ENCODE measurements around the gene GASK1A.
"Not testable (repeated sequence)": the region's sequence is repeated elsewhere in the genome, so short reads cannot be mapped to it uniquely, and the experiment has no call there.

The GASK1A gene

DNA sequence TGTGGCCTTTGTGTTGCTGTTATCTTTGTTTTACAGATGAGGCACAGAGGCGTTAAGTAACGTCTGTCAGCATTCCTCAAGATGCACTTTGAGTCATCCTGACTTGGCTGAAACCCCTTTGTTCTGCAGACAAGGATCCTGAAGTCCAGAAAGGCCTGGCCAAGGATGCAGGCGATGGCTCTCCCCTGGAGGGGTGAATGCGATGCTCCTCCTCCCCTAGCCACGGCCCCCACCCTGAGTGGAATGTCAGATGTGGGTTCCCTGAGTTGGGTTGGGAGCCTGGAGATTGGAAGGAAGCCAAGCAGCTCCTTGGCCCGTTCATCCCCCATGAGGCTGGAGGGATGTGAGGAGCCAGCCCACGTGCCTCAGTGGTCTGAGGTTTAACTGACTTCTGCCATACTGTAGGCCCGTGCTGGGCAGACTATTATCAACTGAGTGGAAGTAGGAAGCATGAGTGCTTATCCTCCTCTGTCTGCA, 83.5 kb downstream of the GASK1A start:
- Histone ChIP-seq H3K9me3 (ENCODE audit: control insufficient read depth, insufficient read depth, low read depth, low read length) (peaks cover 7% of the 10 kb centered on the region; the same call in 1 of the 2 replicates), H3K27me3 (ENCODE audit: control insufficient read depth, insufficient read depth, low read length) (no peaks in the 10 kb centered on the region; the same call in 1 of the 2 replicates), H3K9ac (ENCODE audit: low read length) (no peak overlapping the region), H3K4me3 (ENCODE audit: low read depth, low read length) (no peak overlapping the region), H3K27ac (ENCODE audit: low read depth, low read length) (no peak overlapping the region), H3K4me1 (ENCODE audit: control insufficient read depth, insufficient read depth, low read length) (peaks cover 18% of the 10 kb centered on the region; the same call in 1 of the 2 replicates), H3K36me3 (ENCODE audit: control insufficient read depth, insufficient read depth, low read length) (no peaks in the 10 kb centered on the region)

DNA sequence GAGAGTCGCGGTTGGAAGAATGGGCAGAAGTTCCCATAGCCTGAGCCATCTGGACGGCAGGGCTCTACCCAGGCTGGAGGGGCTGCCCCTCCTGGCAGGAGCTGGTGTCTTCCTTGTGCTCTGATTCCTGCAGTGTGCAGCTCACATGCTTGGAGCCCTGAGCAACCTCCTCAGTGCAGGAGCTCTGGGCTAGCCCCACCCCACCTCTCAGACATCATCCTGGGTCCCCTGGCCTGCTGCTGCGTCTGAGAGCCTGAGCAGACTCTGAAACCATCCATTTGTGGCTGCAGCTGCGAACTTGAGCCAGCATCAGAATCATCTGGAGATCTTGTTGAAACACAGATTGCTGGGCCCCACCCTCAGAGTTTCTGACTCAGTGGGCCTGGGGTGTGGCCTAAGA, 84.0 kb downstream of the GASK1A start:
- Histone ChIP-seq H3K9me3 (ENCODE audit: control insufficient read depth, insufficient read depth, low read depth, low read length) (peaks cover 7% of the 10 kb centered on the region; the same call in 1 of the 2 replicates), H3K27ac (ENCODE audit: low read depth, low read length) (no peak overlapping the region), H3K27me3 (ENCODE audit: control insufficient read depth, insufficient read depth, low read length) (no peaks in the 10 kb centered on the region; the same call in 1 of the 2 replicates), H3K4me3 (ENCODE audit: low read depth, low read length) (no peak overlapping the region), H3K9ac (ENCODE audit: low read length) (no peak overlapping the region), H3K36me3 (ENCODE audit: control insufficient read depth, insufficient read depth, low read length) (no peaks in the 10 kb centered on the region), H3K4me1 (ENCODE audit: control insufficient read depth, insufficient read depth, low read length) (peaks cover 18% of the 10 kb centered on the region; the same call in 1 of the 2 replicates)

DNA sequence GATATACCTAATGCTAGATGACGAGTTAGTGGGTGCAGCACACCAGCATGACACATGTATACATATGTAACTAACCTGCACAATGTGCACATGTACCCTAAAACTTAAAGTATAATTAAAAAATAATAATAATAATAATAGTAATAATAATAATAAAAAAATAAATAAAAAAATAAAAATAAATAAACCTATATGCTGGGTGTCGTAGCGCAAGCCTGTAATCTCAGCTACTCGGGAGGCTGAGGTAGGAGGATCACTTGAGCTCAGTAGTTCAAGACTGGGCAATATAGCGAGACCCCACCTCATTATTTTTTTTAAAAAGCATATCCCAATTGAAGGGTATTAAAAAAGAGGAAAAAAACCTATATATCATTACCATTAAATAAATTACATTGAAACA, 91.6 kb downstream of the GASK1A start:
- not testable (repeated sequence) for H3K27ac ChIP-seq (ENCODE audit: low read depth, low read length); H3K9ac ChIP-seq (ENCODE audit: low read length); H3K27me3 ChIP-seq (ENCODE audit: control insufficient read depth, insufficient read depth, low read length); H3K36me3 ChIP-seq (ENCODE audit: control insufficient read depth, insufficient read depth, low read length); H3K4me1 ChIP-seq (ENCODE audit: control insufficient read depth, insufficient read depth, low read length); H3K4me3 ChIP-seq (ENCODE audit: low read depth, low read length); H3K9me3 ChIP-seq (ENCODE audit: control insufficient read depth, insufficient read depth, low read depth, low read length)

DNA sequence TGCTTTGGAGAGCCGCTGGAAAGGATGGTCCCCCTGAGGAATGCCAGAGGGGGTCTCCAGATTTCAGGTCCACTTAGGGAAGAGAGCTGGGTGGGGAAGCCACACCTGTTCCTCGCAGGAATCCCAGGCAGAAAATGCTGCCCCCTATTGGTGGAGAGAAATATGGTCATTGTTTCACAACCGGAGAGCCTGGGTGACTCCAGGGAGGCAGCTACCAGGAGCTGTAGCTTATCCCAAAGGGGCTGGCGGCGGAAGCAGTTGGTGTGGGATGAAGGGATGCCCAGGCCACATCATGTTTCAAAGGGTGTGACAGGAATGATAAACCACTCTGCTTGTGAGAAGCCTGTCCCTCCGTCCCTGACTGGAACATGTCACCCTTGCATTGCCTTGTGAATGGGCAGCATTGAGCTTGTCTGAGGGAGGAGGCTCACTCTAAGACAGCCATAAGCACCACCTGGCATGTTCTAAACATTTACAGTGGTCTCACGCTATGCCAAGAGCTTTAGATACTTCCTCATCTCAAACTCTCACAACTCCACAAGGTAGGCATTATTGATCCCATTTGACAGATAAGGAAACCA, 92.3 kb downstream of the GASK1A start:
- H3K4me1 ChIP-seq (ENCODE audit: control insufficient read depth, insufficient read depth, low read length), result no peaks in the 10 kb centered on the region
- no peak overlapping the region for H3K27ac ChIP-seq (ENCODE audit: low read depth, low read length)
- no peaks in the 10 kb centered on the region for H3K9me3 ChIP-seq (ENCODE audit: control insufficient read depth, insufficient read depth, low read depth, low read length)
- no peak overlapping the region for H3K9ac ChIP-seq (ENCODE audit: low read length)
- no peak overlapping the region for H3K4me3 ChIP-seq (ENCODE audit: low read depth, low read length)
- H3K27me3 ChIP-seq (ENCODE audit: control insufficient read depth, insufficient read depth, low read length), result no peaks in the 10 kb centered on the region
- no peaks in the 10 kb centered on the region for H3K36me3 ChIP-seq (ENCODE audit: control insufficient read depth, insufficient read depth, low read length)

DNA sequence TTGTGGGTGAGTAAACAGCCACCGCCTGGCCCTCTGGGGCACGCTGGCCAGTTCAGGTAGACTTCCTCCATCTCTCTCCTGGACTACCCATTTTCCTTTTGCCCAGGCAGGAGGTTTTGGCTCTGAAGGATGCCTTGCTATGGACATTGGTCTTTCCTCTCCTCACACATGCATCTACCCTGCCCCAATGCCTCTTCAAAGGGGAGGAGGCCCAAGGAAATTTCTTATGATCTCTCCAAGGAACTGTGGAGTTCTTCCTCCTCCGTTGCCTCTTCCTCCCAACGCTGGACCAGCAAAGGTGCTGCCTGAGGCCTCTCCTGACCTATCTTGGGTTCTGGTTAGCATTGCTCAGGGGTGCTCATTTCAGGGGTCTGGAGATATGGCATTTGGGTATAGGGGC, 93.2 kb downstream of the GASK1A start:
- H3K9me3 ChIP-seq (ENCODE audit: control insufficient read depth, insufficient read depth, low read depth, low read length), result no peaks in the 10 kb centered on the region
- no peak overlapping the region for H3K4me3 ChIP-seq (ENCODE audit: low read depth, low read length)
- H3K4me1 ChIP-seq (ENCODE audit: control insufficient read depth, insufficient read depth, low read length), result no peaks in the 10 kb centered on the region
- no peaks in the 10 kb centered on the region for H3K36me3 ChIP-seq (ENCODE audit: control insufficient read depth, insufficient read depth, low read length)
- H3K27ac ChIP-seq (ENCODE audit: low read depth, low read length), result no peak overlapping the region
- H3K9ac ChIP-seq (ENCODE audit: low read length), result no peak overlapping the region
- H3K27me3 ChIP-seq (ENCODE audit: control insufficient read depth, insufficient read depth, low read length), result no peaks in the 10 kb centered on the region

DNA sequence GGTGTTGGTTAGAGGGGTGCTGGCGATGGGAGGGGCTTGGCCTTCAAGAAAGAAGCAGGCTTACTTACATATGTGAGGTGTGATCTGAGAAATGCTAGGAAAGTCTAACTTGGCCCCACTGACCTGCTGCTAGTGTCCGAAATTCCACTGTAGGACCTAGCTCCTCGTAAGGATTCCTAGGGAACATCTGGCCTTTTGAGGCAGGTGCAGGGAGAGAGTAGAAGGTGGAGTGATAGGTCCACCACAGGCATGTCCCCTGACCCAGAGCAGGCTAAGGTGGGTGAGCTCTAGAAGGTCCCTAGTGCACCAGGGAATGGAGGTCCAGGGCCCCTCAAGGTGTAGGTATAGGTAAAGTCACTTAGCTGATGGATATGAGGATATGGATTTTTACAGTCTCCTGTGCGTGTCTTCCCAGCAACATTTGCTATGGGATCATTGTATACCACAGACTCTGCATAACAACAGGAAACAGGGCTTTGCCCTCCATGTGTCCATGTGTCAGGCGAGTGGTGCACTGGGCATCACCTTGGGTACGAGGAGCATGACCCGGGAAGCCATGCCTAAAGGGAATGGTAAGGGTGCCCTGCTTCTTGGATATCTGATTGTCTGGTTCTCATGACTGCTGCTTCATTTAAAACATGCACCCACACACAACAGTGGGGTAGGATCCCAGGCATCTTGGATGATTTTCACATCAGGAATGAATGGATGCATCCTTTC, 94.2 kb downstream of the GASK1A start:
- Histone ChIP-seq H3K27ac (ENCODE audit: low read depth, low read length) (no peak overlapping the region), H3K9ac (ENCODE audit: low read length) (no peak overlapping the region), H3K36me3 (ENCODE audit: control insufficient read depth, insufficient read depth, low read length) (no peaks in the 10 kb centered on the region), H3K27me3 (ENCODE audit: control insufficient read depth, insufficient read depth, low read length) (no peaks in the 10 kb centered on the region), H3K4me3 (ENCODE audit: low read depth, low read length) (no peak overlapping the region), H3K4me1 (ENCODE audit: control insufficient read depth, insufficient read depth, low read length) (no peaks in the 10 kb centered on the region), H3K9me3 (ENCODE audit: control insufficient read depth, insufficient read depth, low read depth, low read length) (no peaks in the 10 kb centered on the region)

DNA sequence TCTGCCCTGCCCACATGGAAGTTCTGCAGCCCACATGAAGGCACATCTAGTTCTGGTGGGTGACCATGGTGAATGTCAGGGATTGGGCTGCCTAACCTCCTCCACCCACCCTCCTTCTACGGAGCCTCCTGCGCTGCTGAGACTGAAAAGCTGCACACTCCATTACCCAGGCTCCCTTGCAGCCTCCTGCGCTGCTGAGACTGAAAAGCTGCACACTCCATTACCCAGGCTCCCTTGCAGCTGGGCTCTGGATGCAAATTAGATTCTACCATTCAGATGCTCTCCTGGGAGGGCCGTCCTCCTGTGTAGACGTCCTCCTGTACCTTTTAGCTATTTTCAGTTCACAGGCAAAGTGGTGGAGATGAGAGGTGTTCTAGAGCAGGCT, 94.7 kb downstream of the GASK1A start:
- no peaks in the 10 kb centered on the region for H3K4me1 ChIP-seq (ENCODE audit: control insufficient read depth, insufficient read depth, low read length)

DNA sequence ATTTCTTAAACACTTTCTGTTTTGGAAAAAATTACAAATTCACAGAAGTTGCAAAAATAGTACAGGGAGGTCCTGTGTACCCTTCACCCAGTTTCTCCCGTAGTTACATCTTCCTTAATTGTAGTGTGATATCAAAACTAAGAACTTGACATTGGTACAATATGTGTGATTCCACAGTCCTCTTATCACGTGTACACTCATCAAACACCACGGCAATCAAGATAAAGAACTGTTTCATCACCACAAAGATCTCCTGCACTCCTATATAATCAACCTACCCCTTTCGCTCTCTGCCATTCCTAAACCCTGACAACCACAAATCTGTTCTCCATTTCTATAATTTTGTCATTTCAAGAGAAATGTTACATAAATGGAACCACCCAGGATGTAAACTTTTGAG, 95.4 kb downstream of the GASK1A start:
- Histone ChIP-seq H3K9ac (ENCODE audit: low read length) (no peak overlapping the region), H3K27ac (ENCODE audit: low read depth, low read length) (no peak overlapping the region), H3K36me3 (ENCODE audit: control insufficient read depth, insufficient read depth, low read length) (peaks cover 3% of the 10 kb centered on the region), H3K27me3 (ENCODE audit: control insufficient read depth, insufficient read depth, low read length) (no peaks in the 10 kb centered on the region), H3K4me3 (ENCODE audit: low read depth, low read length) (no peak overlapping the region), H3K9me3 (ENCODE audit: control insufficient read depth, insufficient read depth, low read depth, low read length) (no peaks in the 10 kb centered on the region), H3K4me1 (ENCODE audit: control insufficient read depth, insufficient read depth, low read length) (no peaks in the 10 kb centered on the region)

More for the DNA sequence above, 94.7 kb downstream of the GASK1A start:
- Histone ChIP-seq H3K4me3 (ENCODE audit: low read depth, low read length) (no peak overlapping the region), H3K36me3 (ENCODE audit: control insufficient read depth, insufficient read depth, low read length) (no peaks in the 10 kb centered on the region), H3K27me3 (ENCODE audit: control insufficient read depth, insufficient read depth, low read length) (no peaks in the 10 kb centered on the region), H3K9me3 (ENCODE audit: control insufficient read depth, insufficient read depth, low read depth, low read length) (no peaks in the 10 kb centered on the region), H3K27ac (ENCODE audit: low read depth, low read length) (no peak overlapping the region), H3K9ac (ENCODE audit: low read length) (no peak overlapping the region)

DNA sequence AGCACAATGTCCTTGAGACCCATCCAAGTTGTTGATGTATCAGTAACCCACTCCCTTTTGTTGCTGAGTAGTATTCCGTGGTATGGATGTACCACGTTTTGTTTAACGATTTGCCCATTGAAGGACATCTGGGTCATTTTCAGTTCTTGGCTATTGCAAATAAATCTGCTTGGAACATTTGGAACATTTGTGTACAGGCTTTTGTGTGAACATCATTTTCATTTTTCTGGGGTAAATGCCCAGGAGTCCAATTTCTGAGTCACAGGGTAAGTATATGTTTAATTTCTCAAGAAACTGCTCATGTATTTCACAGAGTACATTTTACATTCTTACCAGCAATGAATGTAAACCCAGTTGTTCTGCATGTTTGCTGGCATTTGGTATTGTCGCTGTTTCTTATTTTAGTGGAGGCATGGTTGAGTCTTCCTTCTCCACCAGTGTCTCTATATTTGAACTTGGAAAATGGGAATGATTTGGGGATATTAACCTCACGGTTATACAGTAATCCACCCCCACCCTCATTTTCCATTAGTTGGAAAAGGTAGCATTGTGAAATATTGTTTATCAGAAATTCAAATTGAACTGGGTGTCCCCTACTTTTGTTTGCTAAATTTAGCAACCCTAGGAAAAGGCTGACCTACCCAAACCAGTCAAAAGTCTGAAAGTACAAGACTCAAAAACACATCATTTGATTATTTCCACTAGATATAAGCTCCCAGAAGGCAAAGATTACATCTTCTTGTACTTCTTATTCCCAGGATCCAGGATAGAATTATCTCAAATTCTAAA, 96.0 kb downstream of the GASK1A start:
- Histone ChIP-seq H3K36me3 (ENCODE audit: control insufficient read depth, insufficient read depth, low read length) (peaks cover 9% of the 10 kb centered on the region), H3K27me3 (ENCODE audit: control insufficient read depth, insufficient read depth, low read length) (no peaks in the 10 kb centered on the region), H3K27ac (ENCODE audit: low read depth, low read length) (no peak overlapping the region), H3K9me3 (ENCODE audit: control insufficient read depth, insufficient read depth, low read depth, low read length) (no peaks in the 10 kb centered on the region), H3K4me3 (ENCODE audit: low read depth, low read length) (no peak overlapping the region), H3K9ac (ENCODE audit: low read length) (no peak overlapping the region), H3K4me1 (ENCODE audit: control insufficient read depth, insufficient read depth, low read length) (no peaks in the 10 kb centered on the region)

DNA sequence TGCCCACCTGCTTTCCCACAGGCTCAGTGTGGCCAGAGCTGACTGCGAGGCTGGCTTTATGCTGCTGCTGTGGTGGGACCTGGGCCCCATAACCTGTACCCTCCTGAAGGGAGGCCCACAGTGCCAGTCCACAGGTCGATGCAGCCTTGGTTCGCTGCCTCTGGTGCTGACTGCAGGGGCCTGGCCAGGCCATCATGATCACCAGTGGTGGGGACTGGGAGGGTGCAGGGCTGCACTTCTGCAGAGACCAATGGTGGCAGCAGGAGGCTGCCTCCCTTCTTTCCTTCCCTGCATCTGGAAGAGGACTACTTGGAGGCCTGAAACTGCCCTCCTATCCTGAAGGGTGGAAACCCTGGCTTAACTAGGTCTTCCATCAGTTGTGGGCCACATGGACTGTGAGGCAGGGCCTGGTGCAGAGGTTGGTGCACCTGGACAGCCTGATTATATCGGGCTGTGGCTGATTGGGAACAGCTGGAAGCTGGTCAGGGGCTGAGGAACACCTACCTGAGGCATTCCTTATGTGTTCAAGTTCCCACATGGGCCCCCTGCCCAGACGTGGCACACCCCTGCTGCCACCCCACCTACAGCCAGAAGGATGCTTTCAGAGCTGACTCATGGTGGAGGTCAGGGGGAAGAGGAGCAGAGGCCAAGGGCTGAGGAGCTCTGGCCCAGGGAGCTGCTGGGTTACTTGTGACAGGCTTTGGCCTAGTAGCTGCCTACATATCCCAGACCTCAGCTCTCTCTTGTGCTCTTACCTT, 97.0 kb downstream of the GASK1A start:
- Histone ChIP-seq H3K27ac (ENCODE audit: low read depth, low read length) (no peak overlapping the region), H3K9ac (ENCODE audit: low read length) (no peak overlapping the region), H3K4me1 (ENCODE audit: control insufficient read depth, insufficient read depth, low read length) (no peaks in the 10 kb centered on the region), H3K9me3 (ENCODE audit: control insufficient read depth, insufficient read depth, low read depth, low read length) (no peaks in the 10 kb centered on the region), H3K36me3 (ENCODE audit: control insufficient read depth, insufficient read depth, low read length) (peaks cover 19% of the 10 kb centered on the region), H3K4me3 (ENCODE audit: low read depth, low read length) (no peak overlapping the region), H3K27me3 (ENCODE audit: control insufficient read depth, insufficient read depth, low read length) (no peaks in the 10 kb centered on the region)

Data from HUES6 (cell line).